Smooth muscle cell (in vitro differentiated cells): ENCODE data around the gene TOB1. TPM values are rescaled to one million over a fixed set of nuclear protein-coding genes. Genes with fewer than 3 reads are reported as not detected.

ENCODE experiments used
- DNase-seq: peaks from one replicate; lab custom pipeline; 2025; ENCODE audit not compliant: unreplicated experiment; lab: John Stamatoyannopoulos, UW
- H2AFZ ChIP-seq: fragments of 200-600 bp; sonication (generic); 2 replicates; pipeline ENCODE4 v1.6.0; 2016; ENCODE audit warnings: antibody characterized with exemption, low read depth, mild to moderate bottlenecking
- H3F3A ChIP-seq: fragments of 200-600 bp; sonication (generic); 2 replicates; pipeline ENCODE4 v1.6.0; 2017; ENCODE audit warnings: antibody characterized with exemption, low read depth
- H3K27ac ChIP-seq: fragments of 200-600 bp; sonication (generic); 2 replicates; pipeline ENCODE4 v1.5.1; 2016; ENCODE audit warnings: low read depth, mild to moderate bottlenecking
- H3K27me3 ChIP-seq: fragments of 200-600 bp; sonication (generic); 2 replicates; pipeline ENCODE4 v1.6.1; 2016; ENCODE audit warnings: low read depth, mild to moderate bottlenecking
- H3K36me3 ChIP-seq: fragments of 200-600 bp; sonication (generic); 2 replicates; pipeline ENCODE4 v1.5.1; 2016; ENCODE audit warnings: low read depth
- H3K4me1 ChIP-seq: fragments of 200-600 bp; sonication (generic); 2 replicates; pipeline ENCODE4 v1.5.1; 2016; ENCODE audit warnings: low read depth
- H3K4me2 ChIP-seq: fragments of 200-600 bp; sonication (generic); 2 replicates; pipeline ENCODE4 v1.6.0; 2016; ENCODE audit warnings: mild to moderate bottlenecking
- H3K4me3 ChIP-seq: fragments of 200-600 bp; sonication (generic); 2 replicates; pipeline ENCODE4 v1.5.1; 2016; ENCODE audit warnings: mild to moderate bottlenecking
- H3K79me2 ChIP-seq: fragments of 200-600 bp; sonication (generic); 2 replicates; pipeline ENCODE4 v1.6.0; 2016; ENCODE audit warnings: low read depth, mild to moderate bottlenecking
- H3K9ac ChIP-seq: fragments of 200-600 bp; sonication (generic); 2 replicates; pipeline ENCODE4 v1.6.0; 2016; ENCODE audit warnings: low read depth
- H3K9me3 ChIP-seq: fragments of 200-600 bp; sonication (generic); replicated peaks from 2 replicates; pipeline ENCODE4 v1.5.1; 2016; ENCODE audit warnings: low read depth
- H4K20me1 ChIP-seq: fragments of 200-600 bp; sonication (generic); 2 replicates; pipeline ENCODE4 v1.6.0; 2016; ENCODE audit warnings: low read depth
- WGBS: methylation state at CpG from one replicate; pipeline ENCODE4 v1.1.7; 2016; ENCODE audit warnings: low lambda C conversion rate; 5-methylcytosine and 5-hydroxymethylcytosine counted together
- polyA plus RNA-seq: library from polyadenylated mRNA; unstranded; fragments of >200 nt; fragmentation: Nextera tagmentation; extraction: Ambion mirVana; gene quantifications from 2 replicates; pipeline ENCODE4 v1.2.1, GENCODE V29; 2016
- total RNA-seq: library from RNA; depleted of rRNA; stranded (reverse); fragments of >200 nt; gene quantifications from 2 replicates; pipeline ENCODE4 v1.2.3, GENCODE V29; 2014
- TF ChIP-seq, protein P1 (sequence below): fragments of 200-600 bp; sonication (generic); IDR thresholded peaks from 2 replicates; pipeline ENCODE4 v1.5.1; 2017; ENCODE audit warnings: borderline replicate concordance, mild to moderate bottlenecking, antibody characterized with exemption; ENCODE audit not compliant: insufficient read depth, poor library complexity, severe bottlenecking

The TOB1 gene
- total and polyA plus RNA-seq, 2 experiments from 2014 or later, result 29.3 to 39.8 TPM

DNA sequence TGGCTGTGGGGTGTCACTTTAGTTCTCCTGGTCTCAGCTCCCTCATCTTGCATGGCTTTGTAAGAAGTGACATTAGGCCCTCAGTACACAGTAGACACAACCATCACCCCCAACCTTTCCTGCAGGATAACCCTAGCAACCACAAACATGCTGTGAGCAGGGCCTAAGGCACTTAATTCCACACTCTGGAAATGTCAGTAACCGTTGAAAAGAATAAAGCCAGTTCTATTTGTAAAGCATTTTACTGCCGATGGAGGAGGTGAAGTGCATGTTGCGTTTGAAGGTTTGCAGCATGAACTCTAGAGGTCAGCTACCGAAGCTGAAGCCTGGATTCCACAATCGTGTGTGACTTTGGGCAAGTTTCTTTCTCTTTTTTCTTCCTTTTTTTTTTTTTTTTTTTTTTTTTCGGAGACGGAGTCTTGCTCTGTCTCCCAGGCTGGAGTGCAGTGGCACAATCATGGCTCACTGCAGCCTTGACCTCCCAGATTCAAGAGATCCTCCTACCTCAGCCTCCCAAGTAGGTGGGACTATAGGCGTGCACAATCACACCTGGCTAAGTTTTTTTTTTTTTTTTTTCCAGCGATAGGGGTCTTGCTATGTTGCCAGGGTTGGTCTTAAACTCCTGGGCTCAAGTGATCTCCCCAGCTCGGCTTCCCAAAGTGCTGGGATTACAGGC is 26.1 kb upstream of the TOB1 start:
- H2AFZ ChIP-seq, result no peak overlapping the region
- no peaks in the 10 kb centered on the region for H3F3A ChIP-seq
- H3K4me3 ChIP-seq, result no peak overlapping the region
- TF ChIP-seq, protein P1, sequence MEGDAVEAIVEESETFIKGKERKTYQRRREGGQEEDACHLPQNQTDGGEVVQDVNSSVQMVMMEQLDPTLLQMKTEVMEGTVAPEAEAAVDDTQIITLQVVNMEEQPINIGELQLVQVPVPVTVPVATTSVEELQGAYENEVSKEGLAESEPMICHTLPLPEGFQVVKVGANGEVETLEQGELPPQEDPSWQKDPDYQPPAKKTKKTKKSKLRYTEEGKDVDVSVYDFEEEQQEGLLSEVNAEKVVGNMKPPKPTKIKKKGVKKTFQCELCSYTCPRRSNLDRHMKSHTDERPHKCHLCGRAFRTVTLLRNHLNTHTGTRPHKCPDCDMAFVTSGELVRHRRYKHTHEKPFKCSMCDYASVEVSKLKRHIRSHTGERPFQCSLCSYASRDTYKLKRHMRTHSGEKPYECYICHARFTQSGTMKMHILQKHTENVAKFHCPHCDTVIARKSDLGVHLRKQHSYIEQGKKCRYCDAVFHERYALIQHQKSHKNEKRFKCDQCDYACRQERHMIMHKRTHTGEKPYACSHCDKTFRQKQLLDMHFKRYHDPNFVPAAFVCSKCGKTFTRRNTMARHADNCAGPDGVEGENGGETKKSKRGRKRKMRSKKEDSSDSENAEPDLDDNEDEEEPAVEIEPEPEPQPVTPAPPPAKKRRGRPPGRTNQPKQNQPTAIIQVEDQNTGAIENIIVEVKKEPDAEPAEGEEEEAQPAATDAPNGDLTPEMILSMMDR, result no peak
- no peak overlapping the region for H3K4me2 ChIP-seq
- H3K4me1 ChIP-seq, result peaks cover 20% of the 10 kb centered on the region
- no peaks in the 10 kb centered on the region for H3K36me3 ChIP-seq
- no peaks in the 10 kb centered on the region for H3K27me3 ChIP-seq
- no peak overlapping the region for H3K27ac ChIP-seq
- no peaks in the 10 kb centered on the region for H3K79me2 ChIP-seq
- WGBS, result 60% methylated on average over 10 of the region's 10 CpGs
- H3K9ac ChIP-seq, result no peak overlapping the region
- no peaks in the 10 kb centered on the region for H4K20me1 ChIP-seq
- no peaks in the 10 kb centered on the region for H3K9me3 ChIP-seq
- DNase-seq, result no peak

DNA sequence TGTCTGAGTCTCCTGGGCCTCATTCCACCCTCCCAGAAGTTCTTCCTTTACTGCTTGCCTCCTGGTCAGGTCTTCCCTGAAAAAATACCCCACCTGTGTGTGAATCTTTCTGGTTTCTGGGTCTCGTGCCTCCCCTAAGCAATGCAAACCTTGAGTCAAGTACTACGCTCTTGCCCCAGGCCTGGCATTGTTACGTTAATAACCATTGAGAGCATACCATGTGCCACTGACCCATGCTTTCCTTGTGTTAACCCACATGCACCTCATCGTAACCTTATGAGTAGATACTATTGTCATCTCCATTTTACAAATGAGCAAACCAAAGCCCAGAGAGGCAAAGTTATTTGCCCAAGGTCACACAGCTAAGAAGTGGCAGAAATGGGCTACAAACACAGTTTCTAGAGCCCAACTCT is 25.4 kb upstream of the TOB1 start:
- Histone ChIP-seq H3K4me3 (no peak overlapping the region), H4K20me1 (no peaks in the 10 kb centered on the region), H3K4me2 (no peak overlapping the region), H3K27me3 (no peaks in the 10 kb centered on the region), H3K36me3 (no peaks in the 10 kb centered on the region), H3K27ac (no peak overlapping the region), H3F3A (no peaks in the 10 kb centered on the region), H2AFZ (no peak overlapping the region), H3K9ac (no peak overlapping the region), H3K9me3 (no peaks in the 10 kb centered on the region), H3K4me1 (peaks cover 20% of the 10 kb centered on the region), H3K79me2 (no peaks in the 10 kb centered on the region)
- WGBS, result 91% methylated on average over 4 of the region's 4 CpGs
- DNase-seq, result no peak
- TF ChIP-seq, protein P1, result no peak

DNA sequence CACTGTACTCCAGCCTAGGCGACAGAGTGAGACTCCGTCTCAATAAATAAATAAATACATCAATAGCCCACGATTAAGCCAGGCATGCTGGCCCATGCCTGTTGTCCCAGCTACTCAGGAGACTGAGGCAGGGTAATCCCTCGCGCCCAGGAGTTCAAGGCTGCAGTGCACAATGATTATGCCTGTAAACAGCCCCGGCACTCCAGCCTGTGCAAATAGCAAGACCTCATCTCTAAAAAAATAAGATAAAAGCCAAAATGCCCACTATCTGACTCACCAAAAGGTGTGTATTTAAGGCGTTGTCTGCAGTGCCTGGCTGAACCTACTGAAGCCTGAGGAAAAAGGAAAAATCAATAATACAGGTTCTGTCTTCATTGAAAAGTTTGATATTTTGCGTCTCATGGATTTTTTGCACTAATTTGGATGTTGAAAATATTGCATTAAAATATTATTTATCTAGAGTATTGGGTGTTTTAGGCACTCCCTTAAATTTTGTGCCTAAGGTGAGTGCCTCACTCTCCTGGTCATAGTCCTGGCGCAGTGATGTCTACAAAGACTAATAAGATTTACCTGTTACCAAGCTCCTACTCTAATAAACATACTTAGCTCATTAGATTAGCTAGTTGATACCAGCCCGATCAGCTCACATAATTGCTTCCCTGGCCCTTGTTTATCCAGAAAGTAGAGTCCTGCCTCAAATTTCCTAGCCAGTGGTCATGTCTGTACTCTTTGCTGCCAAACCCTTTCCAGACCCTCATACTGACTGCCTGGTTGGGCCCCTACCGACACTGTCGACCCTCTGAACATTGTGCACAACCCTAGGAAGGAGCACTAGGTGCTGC is 24.7 kb upstream of the TOB1 start:
- TF ChIP-seq, protein P1, result no peak
- H3K4me2 ChIP-seq, result no peak overlapping the region
- DNase-seq, result no peak
- no peak overlapping the region for H2AFZ ChIP-seq
- H3K36me3 ChIP-seq, result no peaks in the 10 kb centered on the region
- no peak overlapping the region for H3K9ac ChIP-seq
- 78% methylated on average over 12 of the region's 12 CpGs for WGBS
- peaks cover 20% of the 10 kb centered on the region for H3K4me1 ChIP-seq
- H4K20me1 ChIP-seq, result no peaks in the 10 kb centered on the region
- H3K27me3 ChIP-seq, result no peaks in the 10 kb centered on the region
- H3K9me3 ChIP-seq, result no peaks in the 10 kb centered on the region
- no peak overlapping the region for H3K4me3 ChIP-seq
- H3K79me2 ChIP-seq, result no peaks in the 10 kb centered on the region
- H3F3A ChIP-seq, result no peaks in the 10 kb centered on the region
- H3K27ac ChIP-seq, result no peak overlapping the region
